ENCODE data around the gene INPP4A. TPM values are rescaled to one million over a fixed set of nuclear protein-coding genes. Genes with fewer than 3 reads are reported as not detected.
A peak's percentile ranks its signal among the peaks of the same experiment; 100 is the strongest.

Gene INPP4A
- total and polyA plus RNA-seq, 2 of the 13 experiments (the other 11 are each of a cell fraction or from before 2014, with no cell fraction given): 10.1 to 10.9 TPM

DNA sequence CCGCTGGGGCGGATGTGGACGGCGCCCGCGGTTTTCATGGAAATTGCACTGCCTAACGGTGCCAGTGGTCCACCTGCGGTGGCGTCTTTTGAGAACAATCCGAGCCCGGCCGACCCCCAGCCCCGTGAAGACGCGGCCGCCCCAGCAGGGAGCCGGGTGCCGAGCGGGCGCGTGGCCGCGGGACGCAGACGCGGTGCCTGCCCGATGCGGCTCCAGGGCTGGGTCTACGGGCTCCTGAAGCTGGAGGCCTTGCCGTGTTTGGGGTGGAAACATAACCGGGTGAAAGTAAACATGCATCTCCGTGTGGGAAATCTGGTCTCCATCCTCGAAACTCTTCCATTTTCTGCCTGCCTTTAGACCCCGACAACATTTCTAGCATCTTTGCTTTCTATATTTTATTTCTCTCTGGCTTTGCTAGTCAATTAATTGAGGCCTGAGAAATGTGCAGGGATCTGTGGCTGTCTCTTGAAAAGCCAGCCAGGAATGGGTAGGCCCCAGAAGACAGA lies 572 bp downstream of the INPP4A start (continued):
- peak; percentile 17 for TF ChIP-seq HNRNPK (IDR thresholded peaks at IDR 0.05; ENCODE audit: low read depth, low read length, poor library complexity, severe bottlenecking)
- no peak for TF ChIP-seq MEIS2 (CRISPR knock-in tag; IDR thresholded peaks at IDR 0.05)
- no peak; a peak in 3 of 4 replicates for TF ChIP-seq HMGXB4 (CRISPR knock-in tag; IDR thresholded peaks at IDR 0.05; ENCODE audit: borderline replicate concordance in 1 of 2, low read depth in 1 of 2)
- no peak for TF ChIP-seq ZBTB25 (CRISPR knock-in tag; IDR thresholded peaks at IDR 0.05)
- no peak for TF ChIP-seq ATAD3A (CRISPR knock-in tag; IDR thresholded peaks at IDR 0.05)
- TF ChIP-seq AHR (CRISPR knock-in tag; IDR thresholded peaks at IDR 0.05): no peak
- no peak for TF ChIP-seq TOPORS (CRISPR knock-in tag; IDR thresholded peaks at IDR 0.05)
- TF ChIP-seq, protein P1, sequence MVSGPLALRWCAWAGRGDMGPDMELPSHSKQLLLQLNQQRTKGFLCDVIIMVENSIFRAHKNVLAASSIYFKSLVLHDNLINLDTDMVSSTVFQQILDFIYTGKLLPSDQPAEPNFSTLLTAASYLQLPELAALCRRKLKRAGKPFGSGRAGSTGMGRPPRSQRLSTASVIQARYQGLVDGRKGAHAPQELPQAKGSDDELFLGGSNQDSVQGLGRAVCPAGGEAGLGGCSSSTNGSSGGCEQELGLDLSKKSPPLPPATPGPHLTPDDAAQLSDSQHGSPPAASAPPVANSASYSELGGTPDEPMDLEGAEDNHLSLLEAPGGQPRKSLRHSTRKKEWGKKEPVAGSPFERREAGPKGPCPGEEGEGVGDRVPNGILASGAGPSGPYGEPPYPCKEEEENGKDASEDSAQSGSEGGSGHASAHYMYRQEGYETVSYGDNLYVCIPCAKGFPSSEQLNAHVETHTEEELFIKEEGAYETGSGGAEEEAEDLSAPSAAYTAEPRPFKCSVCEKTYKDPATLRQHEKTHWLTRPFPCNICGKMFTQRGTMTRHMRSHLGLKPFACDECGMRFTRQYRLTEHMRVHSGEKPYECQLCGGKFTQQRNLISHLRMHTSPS (CRISPR knock-in tag; IDR thresholded peaks at IDR 0.05; ENCODE audit: low read depth): no peak
- TF ChIP-seq ZNF660 (CRISPR knock-in tag; IDR thresholded peaks at IDR 0.05; ENCODE audit: borderline replicate concordance, low read depth): no peak
- no peak for TF ChIP-seq ZNF30 (CRISPR knock-in tag; IDR thresholded peaks at IDR 0.05)
- TF ChIP-seq ZNF782 (CRISPR knock-in tag; IDR thresholded peaks at IDR 0.05; ENCODE audit: borderline replicate concordance): no peak
- TF ChIP-seq KLF13 (CRISPR knock-in tag; IDR thresholded peaks at IDR 0.05): no peak
- peak; percentile 3; the same call in 1 of the 2 replicates for TF ChIP-seq ZFX (CRISPR knock-in tag; IDR thresholded peaks at IDR 0.05; ENCODE audit: low read depth)
- no peak for TF ChIP-seq ZNF792 (CRISPR knock-in tag; IDR thresholded peaks at IDR 0.05)
- peak; percentile 61 for TF ChIP-seq ZNF777 (CRISPR knock-in tag; IDR thresholded peaks at IDR 0.05)
- TF ChIP-seq, protein P2, sequence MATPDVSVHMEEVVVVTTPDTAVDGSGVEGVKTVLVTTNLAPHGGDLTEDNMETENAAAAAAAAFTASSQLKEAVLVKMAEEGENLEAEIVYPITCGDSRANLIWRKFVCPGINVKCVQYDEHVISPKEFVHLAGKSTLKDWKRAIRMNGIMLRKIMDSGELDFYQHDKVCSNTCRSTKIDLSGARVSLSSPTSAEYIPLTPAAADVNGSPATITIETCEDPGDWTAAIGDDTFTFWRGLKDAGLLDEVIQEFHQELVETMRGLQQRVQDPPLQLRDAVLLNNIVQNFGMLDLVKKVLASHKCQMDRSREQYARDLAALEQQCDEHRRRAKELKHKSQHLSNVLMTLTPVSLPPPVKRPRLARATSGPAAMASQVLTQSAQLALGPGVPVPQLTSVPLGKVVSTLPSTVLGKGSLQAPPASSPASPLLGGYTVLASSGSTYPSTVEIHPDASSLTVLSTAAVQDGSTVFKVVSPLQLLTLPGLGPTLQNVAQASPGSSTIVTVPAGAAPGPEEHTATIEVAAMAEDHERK (CRISPR knock-in tag; IDR thresholded peaks at IDR 0.05; ENCODE audit: low read depth): 0 out of 2 replicates have a peak, but pooled peaks have one; percentile 12
- TF ChIP-seq MED1 (CRISPR knock-in tag; IDR thresholded peaks at IDR 0.05): 0 out of 2 replicates have a peak, but pooled peaks have one; percentile 26
- TF ChIP-seq CSRNP1 (CRISPR knock-in tag; IDR thresholded peaks at IDR 0.05): no peak
- 0 out of 2 replicates have a peak, but pooled peaks have one; percentile 14 for TF ChIP-seq NKX3-1 (CRISPR knock-in tag; IDR thresholded peaks at IDR 0.05)
- TF ChIP-seq HES4 (CRISPR knock-in tag; IDR thresholded peaks at IDR 0.05; ENCODE audit: borderline replicate concordance): no peak; the same call in 1 of the 2 replicates
- TF ChIP-seq IRF2 (CRISPR knock-in tag; IDR thresholded peaks at IDR 0.05): 0 out of 2 replicates have a peak, but pooled peaks have one; percentile 15
